Endothelial cell of umbilical vein (primary cell): ENCODE results near the gene DLGAP1. TPM values are rescaled to one million over a fixed set of nuclear protein-coding genes. Genes with fewer than 3 reads are reported as not detected.

ENCODE experiments used
- BruUV-seq: library from RNA; stranded (reverse); fragments of 400-500 nt; replicated peaks from 2 replicates; lab custom pipeline; 2021; lab: Mats Ljungman, UMichigan
- CTCF ChIA-PET: fragments of 300-600, 350-600 bp; sonication (Branson Sonifier 250); formaldehyde crosslinking; loops from one replicate; lab custom pipeline; 2021; ENCODE audit warnings: antibody characterized with exemption, inconsistent platforms; lab: Charles Lee
- POLR2A ChIA-PET: fragments of 300-600, 350-600 bp; sonication (Branson Sonifier 250); formaldehyde crosslinking; loops from one replicate; lab custom pipeline; 2021; ENCODE audit warnings: antibody characterized with exemption, inconsistent platforms; lab: Charles Lee
- DNase-seq: peaks from one replicate; pipeline ENCODE4 v3.0.0-alpha.2; 2011; ENCODE audit warnings: low read depth, low spot score
- FAIRE-seq: peaks from 2 replicates; lab custom pipeline; 2011; peaks lifted over from hg19 to GRCh38; lab: Jason Lieb, UNC
- H2AFZ ChIP-seq: 2 replicates; pipeline ENCODE4 v1.6.0; 2012; ENCODE audit warnings: low read depth, low read length, control low read depth, inconsistent platforms
- H3K27ac ChIP-seq: 2 replicates; pipeline ENCODE4 v1.5.1; 2011; ENCODE audit warnings: low read depth, mild to moderate bottlenecking, control low read depth, low read length, moderate library complexity; ENCODE audit not compliant: insufficient read depth
- H3K27me3 ChIP-seq, 2 experiments: 2 replicates each; pipeline versions ENCODE4 v1.6.0 to v1.6.1; 2011; ENCODE audit warnings: low read length in 2 of 2, mixed read lengths in 1 of 2; ENCODE audit not compliant: control insufficient read depth in 2 of 2, insufficient read depth in 2 of 2
- H3K36me3 ChIP-seq, 2 experiments: 2 replicates in 1 of 2; 3 replicates in 1 of 2; pipeline ENCODE4 v1.5.1; 2011; ENCODE audit warnings: low read length in 2 of 2, mild to moderate bottlenecking in 1 of 2, moderate library complexity in 1 of 2; ENCODE audit not compliant: control insufficient read depth in 2 of 2, insufficient read depth in 2 of 2; ENCODE audit errors: extremely low read depth in 1 of 2
- H3K4me1 ChIP-seq: 3 replicates; pipeline ENCODE4 v1.5.1; 2011; ENCODE audit warnings: mild to moderate bottlenecking, low read length; ENCODE audit not compliant: control insufficient read depth, insufficient read depth; ENCODE audit errors: extremely low read depth
- H3K4me2 ChIP-seq: 2 replicates; pipeline ENCODE4 v1.6.1; 2011; ENCODE audit warnings: low read length, control low read depth, mixed read lengths; ENCODE audit not compliant: insufficient read depth
- H3K4me3 ChIP-seq, 3 experiments: fragments of 200-600 bp in 1 of 3; sonication (generic), shearing (Covaris generic) in 1 of 3; replicated peaks in 1 of 3; 2 replicates each; pipeline ENCODE4 v1.5.1; 2011 to 2016; ENCODE audit warnings: control low read depth in 3 of 3, low read length in 3 of 3, mild to moderate bottlenecking in 2 of 3, inconsistent platforms in 1 of 3, low read depth in 1 of 3, moderate library complexity in 1 of 3; ENCODE audit not compliant: insufficient read depth in 1 of 3
- H3K79me2 ChIP-seq: 2 replicates; pipeline ENCODE4 v1.6.0; 2012; ENCODE audit warnings: low read length, inconsistent platforms; ENCODE audit not compliant: control insufficient read depth, insufficient read depth
- H3K9ac ChIP-seq: replicated peaks from 2 replicates; pipeline ENCODE3; 2011; ENCODE audit warnings: low read length, control low read depth; ENCODE audit not compliant: insufficient read depth; ENCODE audit errors: extremely low read depth
- H3K9me1 ChIP-seq: replicated peaks from 3 replicates; pipeline ENCODE4 v1.6.0; 2011; ENCODE audit warnings: mild to moderate bottlenecking, low read length; ENCODE audit not compliant: control insufficient read depth, insufficient read depth; ENCODE audit errors: extremely low read depth
- H3K9me3 ChIP-seq: replicated peaks from 2 replicates; pipeline ENCODE4 v1.5.1; 2012; ENCODE audit warnings: low read length, inconsistent platforms; ENCODE audit not compliant: control insufficient read depth, insufficient read depth
- H4K20me1 ChIP-seq: replicated peaks from 2 replicates; pipeline ENCODE3; 2011; ENCODE audit warnings: mild to moderate bottlenecking, low read length; ENCODE audit not compliant: control insufficient read depth, insufficient read depth; ENCODE audit errors: extremely low read depth
- EZH2 ChIP-seq: IDR thresholded peaks from 2 replicates; pipeline ENCODE4 v1.6.1; 2012; ENCODE audit warnings: borderline replicate concordance, low read depth, mild to moderate bottlenecking, moderate library complexity, low read length, inconsistent platforms; ENCODE audit not compliant: severe bottlenecking
- FOS ChIP-seq: IDR thresholded peaks from 2 replicates; pipeline ENCODE4 v1.6.1; 2011; ENCODE audit warnings: mild to moderate bottlenecking, low read length, moderate library complexity, borderline replicate concordance; ENCODE audit not compliant: insufficient read depth
- GATA2 ChIP-seq: IDR thresholded peaks from 2 replicates; pipeline ENCODE4 v1.7.0; 2011; ENCODE audit warnings: low read depth, mild to moderate bottlenecking, moderate library complexity, mixed read lengths, low read length; ENCODE audit not compliant: insufficient read length, insufficient read depth
- JUN ChIP-seq: IDR thresholded peaks from 2 replicates; pipeline ENCODE4 v1.6.1; 2011; ENCODE audit warnings: borderline replicate concordance, low read depth; ENCODE audit not compliant: insufficient read length, insufficient read depth
- MYC ChIP-seq: IDR thresholded peaks from one replicate; pipeline ENCODE4 v1.6.1; 2011; ENCODE audit warnings: mild to moderate bottlenecking, low read depth, low read length
- POLR2A ChIP-seq: IDR thresholded peaks from 2 replicates; pipeline ENCODE4 v1.6.1; 2012; ENCODE audit warnings: low read depth, mild to moderate bottlenecking, control low read depth, low read length
- POLR2AphosphoS5 ChIP-seq: IDR thresholded peaks from 2 replicates; pipeline ENCODE4 v1.6.1; 2012; ENCODE audit warnings: low read depth, mild to moderate bottlenecking, control low read depth, low read length, moderate library complexity; ENCODE audit not compliant: insufficient read depth
- dilution Hi-C: fragments of 300-500 bp; cut with MboI; formaldehyde crosslinking; loops from one replicate; pipeline ENCODE4 v1.15.0; 2019; ENCODE audit warnings: low sequenced_read_pairs; ENCODE audit not compliant: extremely low pct_ligation_motif_present
- intact Hi-C: fragments of 100-400 bp; cut with micrococcal nuclease; formaldehyde crosslinking; loops from one replicate; pipeline ENCODE4 v1.10.0; 2022
- polyA plus RNA-seq, 4 experiments: library from polyadenylated mRNA; depleted of rRNA in 3 of 4; stranded (reverse) in 3 of 4; unstranded in 1 of 4; fragments of >200 nt; gene quantifications; 2 replicates each; pipeline versions ENCODE4 v1.2.1 to v1.2.3, GENCODE V29; 2011 to 2012; ENCODE audit warnings: missing spikeins in 1 of 4
- total RNA-seq: library from RNA; stranded (reverse); gene quantifications from 2 replicates; pipeline ENCODE4 v1.2.3, GENCODE V29; 2021
- TF ChIP-seq, protein P1 (sequence below), 2 donors: IDR thresholded peaks; 1 replicate in 1 of 2; 2 replicates in 1 of 2; pipeline ENCODE4 v1.5.1; 2011; ENCODE audit warnings: low read length in 2 of 2, mild to moderate bottlenecking in 2 of 2, moderate library complexity in 2 of 2, control low read depth in 1 of 2, inconsistent platforms in 1 of 2, low read depth in 1 of 2; ENCODE audit not compliant: insufficient read depth in 1 of 2; ENCODE audit errors: extremely low read depth in 1 of 2
- TF ChIP-seq, protein P2 (sequence below): IDR thresholded peaks from 2 replicates; pipeline ENCODE4 v1.6.1; 2011; ENCODE audit not compliant: insufficient read depth, insufficient read length

Gene DLGAP1
- total and polyA plus RNA-seq, 2 donors (not counting 3 experiments of a cell fraction or from before 2014, with no cell fraction given): 0.04 TPM; not detected in 1

DNA sequence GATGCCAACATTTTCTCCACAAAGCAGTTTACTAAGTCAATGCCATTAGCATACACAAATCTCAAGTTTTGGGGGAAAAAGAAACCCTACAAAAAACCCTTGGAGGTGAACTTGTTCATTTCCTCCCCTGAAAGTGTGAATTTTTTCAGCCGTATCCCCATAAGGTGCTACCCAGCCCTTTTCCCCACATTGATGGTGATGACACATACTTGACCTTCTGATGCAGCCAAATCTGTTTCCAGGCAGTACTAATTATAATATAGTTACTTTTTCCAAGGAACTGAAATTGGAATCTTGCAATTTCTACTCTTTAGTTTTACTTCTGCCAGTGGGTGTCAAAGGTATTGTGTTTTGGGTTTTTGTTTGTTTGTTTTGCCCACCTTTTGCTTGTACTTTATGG is 530.7 kb downstream of the DLGAP1 start:
- no TSS peak for BruUV-seq
- no peaks in the 10 kb centered on the region for H3K36me3 ChIP-seq
- H3K79me2 ChIP-seq: no peaks in the 10 kb centered on the region
- TF ChIP-seq, protein P1, sequence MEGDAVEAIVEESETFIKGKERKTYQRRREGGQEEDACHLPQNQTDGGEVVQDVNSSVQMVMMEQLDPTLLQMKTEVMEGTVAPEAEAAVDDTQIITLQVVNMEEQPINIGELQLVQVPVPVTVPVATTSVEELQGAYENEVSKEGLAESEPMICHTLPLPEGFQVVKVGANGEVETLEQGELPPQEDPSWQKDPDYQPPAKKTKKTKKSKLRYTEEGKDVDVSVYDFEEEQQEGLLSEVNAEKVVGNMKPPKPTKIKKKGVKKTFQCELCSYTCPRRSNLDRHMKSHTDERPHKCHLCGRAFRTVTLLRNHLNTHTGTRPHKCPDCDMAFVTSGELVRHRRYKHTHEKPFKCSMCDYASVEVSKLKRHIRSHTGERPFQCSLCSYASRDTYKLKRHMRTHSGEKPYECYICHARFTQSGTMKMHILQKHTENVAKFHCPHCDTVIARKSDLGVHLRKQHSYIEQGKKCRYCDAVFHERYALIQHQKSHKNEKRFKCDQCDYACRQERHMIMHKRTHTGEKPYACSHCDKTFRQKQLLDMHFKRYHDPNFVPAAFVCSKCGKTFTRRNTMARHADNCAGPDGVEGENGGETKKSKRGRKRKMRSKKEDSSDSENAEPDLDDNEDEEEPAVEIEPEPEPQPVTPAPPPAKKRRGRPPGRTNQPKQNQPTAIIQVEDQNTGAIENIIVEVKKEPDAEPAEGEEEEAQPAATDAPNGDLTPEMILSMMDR (IDR thresholded peaks at IDR 0.05; ENCODE audit: extremely low read depth in 1 of 2, insufficient read depth in 1 of 2, low read depth in 1 of 2, low read length in 2 of 2): no peak
- TF ChIP-seq GATA2: no peak
- TF ChIP-seq FOS: no peak
- no peak for TF ChIP-seq POLR2A
- no peaks in the 10 kb centered on the region for H3K4me1 ChIP-seq
- CTCF ChIA-PET: no interaction called here
- FAIRE-seq (no peak), DNase-seq (no peak)
- dilution Hi-C loops (no loop called here), intact Hi-C loops (no loop called here)
- H3K9me1 ChIP-seq: no peaks in the 10 kb centered on the region
- H4K20me1 ChIP-seq: no peaks in the 10 kb centered on the region
- H3K9me3 ChIP-seq: no peaks in the 10 kb centered on the region
- H3K4me2 ChIP-seq: no peak overlapping the region
- H3K4me3 ChIP-seq: no peak overlapping the region
- no peak overlapping the region for H3K9ac ChIP-seq
- no peak overlapping the region for H2AFZ ChIP-seq
- no peak overlapping the region for H3K27ac ChIP-seq
- POLR2A ChIA-PET: no interaction called here
- no peaks in the 10 kb centered on the region for H3K27me3 ChIP-seq

DNA sequence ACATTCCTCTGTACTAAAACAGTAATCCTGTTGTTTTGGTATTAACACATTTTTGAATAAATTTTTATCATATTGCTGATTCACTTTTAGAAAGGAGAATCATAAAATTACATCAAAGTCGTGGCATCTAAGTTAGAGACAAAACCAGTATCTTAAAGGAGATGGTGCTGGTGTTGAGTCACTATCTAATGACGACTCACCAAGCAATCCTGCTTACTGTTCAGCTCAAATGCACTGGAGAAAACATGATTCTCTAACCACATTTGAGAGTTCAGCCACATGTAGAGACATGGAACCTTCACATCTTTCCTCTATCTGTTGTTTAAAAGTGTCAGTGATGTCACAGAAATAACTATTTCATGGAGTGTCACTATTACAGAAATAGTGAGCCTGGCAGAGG is 531.4 kb downstream of the DLGAP1 start:
- Histone ChIP-seq H3K36me3 (no peaks in the 10 kb centered on the region), H3K9me3 (no peaks in the 10 kb centered on the region), H3K79me2 (no peaks in the 10 kb centered on the region), H3K27me3 (no peaks in the 10 kb centered on the region), H2AFZ (no peak overlapping the region), H3K4me2 (no peak overlapping the region), H3K27ac (no peak overlapping the region), H3K9me1 (no peaks in the 10 kb centered on the region), H3K4me1 (no peaks in the 10 kb centered on the region), H3K9ac (no peak overlapping the region), H4K20me1 (no peaks in the 10 kb centered on the region), H3K4me3 (no peak overlapping the region)
- ChIA-PET CTCF (no interaction called here), POLR2A (no interaction called here)
- dilution Hi-C loops: no loop called here
- TF ChIP-seq EZH2 (no peak), GATA2 (no peak), FOS (no peak), MYC (no peak), POLR2AphosphoS5 (no peak), POLR2A (no peak), JUN (no peak)
- TF ChIP-seq, protein P2, sequence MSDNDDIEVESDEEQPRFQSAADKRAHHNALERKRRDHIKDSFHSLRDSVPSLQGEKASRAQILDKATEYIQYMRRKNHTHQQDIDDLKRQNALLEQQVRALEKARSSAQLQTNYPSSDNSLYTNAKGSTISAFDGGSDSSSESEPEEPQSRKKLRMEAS: no peak
- TF ChIP-seq, protein P1 (IDR thresholded peaks at IDR 0.05; ENCODE audit: extremely low read depth in 1 of 2, insufficient read depth in 1 of 2, low read depth in 1 of 2, low read length in 2 of 2): no peak
- BruUV-seq: no TSS peak
- DNase-seq (no peak), FAIRE-seq (no peak)
- intact Hi-C loops: no loop called here
